Nephron progenitor cell (in vitro differentiated cells): Measurements from ENCODE around the gene RNH1.

ENCODE experiments used
- DNase-seq: peaks from one replicate; pipeline ENCODE4 v3.0.0; 2021
- H3K27ac Mint-ChIP-seq: 2 replicates; pipeline ENCODE4 v1.8.0; 2021; ENCODE audit warnings: mild to moderate bottlenecking, moderate library complexity, mixed read lengths
- H3K27me3 Mint-ChIP-seq: 2 replicates; pipeline ENCODE4 v1.8.0; 2021; ENCODE audit warnings: mild to moderate bottlenecking, low read depth, mixed read lengths; ENCODE audit not compliant: poor library complexity
- H3K36me3 Mint-ChIP-seq: 2 replicates; pipeline ENCODE4 v1.8.0; 2021; ENCODE audit warnings: low read depth, mixed read lengths
- H3K4me1 Mint-ChIP-seq: 2 replicates; pipeline ENCODE4 v1.8.0; 2021; ENCODE audit warnings: mixed read lengths
- H3K4me3 Mint-ChIP-seq: 2 replicates; pipeline ENCODE4 v1.8.0; 2021; ENCODE audit warnings: mild to moderate bottlenecking, moderate library complexity, mixed read lengths
- H3K9me3 Mint-ChIP-seq: 2 replicates; pipeline ENCODE4 v1.8.0; 2021; ENCODE audit warnings: mild to moderate bottlenecking, moderate library complexity, mixed read lengths
- TF ChIP-seq, protein P1 (sequence below): fragments of 200-600 bp; sonication (generic); IDR thresholded peaks from 2 replicates; pipeline ENCODE4 v1.5.0; 2021; ENCODE audit warnings: antibody characterized with exemption

RNH1 gene

DNA sequence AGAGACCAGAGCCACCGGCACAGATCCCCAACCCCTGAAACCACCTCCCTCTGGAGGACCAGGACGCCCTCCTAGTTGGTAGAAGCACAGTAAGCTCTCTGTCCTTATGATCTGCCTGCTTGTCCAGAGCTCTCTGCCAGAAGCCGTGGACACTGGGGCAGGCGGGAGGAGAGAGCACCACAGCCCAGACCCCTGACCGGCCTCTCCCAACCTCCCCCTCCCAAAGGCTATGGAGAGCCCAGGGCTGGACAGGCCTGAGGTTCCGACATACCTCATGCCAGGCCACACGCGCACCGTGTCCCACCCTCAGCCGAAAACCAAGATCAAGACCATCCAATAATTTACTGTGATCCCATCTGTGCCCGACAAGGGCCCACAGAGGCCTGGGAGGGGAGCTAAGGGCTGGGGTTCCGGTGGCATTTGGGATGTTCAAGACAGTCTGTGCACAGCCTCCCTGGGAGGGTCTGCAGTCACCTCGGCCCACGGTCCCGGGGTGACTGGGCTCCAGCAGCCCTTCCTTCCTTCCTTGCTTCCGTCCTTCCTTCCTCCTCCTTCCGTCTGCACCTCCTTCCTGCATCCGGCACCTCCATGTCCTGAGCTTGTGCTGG lies 25.0 kb upstream of the RNH1 start:
- no peak for DNase-seq
- Mint-ChIP-seq H3K4me3 (no peak overlapping the region), H3K27me3 (peaks cover 5% of the 10 kb centered on the region), H3K27ac (no peak overlapping the region), H3K36me3 (no peaks in the 10 kb centered on the region), H3K9me3 (no peaks in the 10 kb centered on the region), H3K4me1 (peaks cover 9% of the 10 kb centered on the region)
- TF ChIP-seq, protein P1, sequence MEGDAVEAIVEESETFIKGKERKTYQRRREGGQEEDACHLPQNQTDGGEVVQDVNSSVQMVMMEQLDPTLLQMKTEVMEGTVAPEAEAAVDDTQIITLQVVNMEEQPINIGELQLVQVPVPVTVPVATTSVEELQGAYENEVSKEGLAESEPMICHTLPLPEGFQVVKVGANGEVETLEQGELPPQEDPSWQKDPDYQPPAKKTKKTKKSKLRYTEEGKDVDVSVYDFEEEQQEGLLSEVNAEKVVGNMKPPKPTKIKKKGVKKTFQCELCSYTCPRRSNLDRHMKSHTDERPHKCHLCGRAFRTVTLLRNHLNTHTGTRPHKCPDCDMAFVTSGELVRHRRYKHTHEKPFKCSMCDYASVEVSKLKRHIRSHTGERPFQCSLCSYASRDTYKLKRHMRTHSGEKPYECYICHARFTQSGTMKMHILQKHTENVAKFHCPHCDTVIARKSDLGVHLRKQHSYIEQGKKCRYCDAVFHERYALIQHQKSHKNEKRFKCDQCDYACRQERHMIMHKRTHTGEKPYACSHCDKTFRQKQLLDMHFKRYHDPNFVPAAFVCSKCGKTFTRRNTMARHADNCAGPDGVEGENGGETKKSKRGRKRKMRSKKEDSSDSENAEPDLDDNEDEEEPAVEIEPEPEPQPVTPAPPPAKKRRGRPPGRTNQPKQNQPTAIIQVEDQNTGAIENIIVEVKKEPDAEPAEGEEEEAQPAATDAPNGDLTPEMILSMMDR = no peak

DNA sequence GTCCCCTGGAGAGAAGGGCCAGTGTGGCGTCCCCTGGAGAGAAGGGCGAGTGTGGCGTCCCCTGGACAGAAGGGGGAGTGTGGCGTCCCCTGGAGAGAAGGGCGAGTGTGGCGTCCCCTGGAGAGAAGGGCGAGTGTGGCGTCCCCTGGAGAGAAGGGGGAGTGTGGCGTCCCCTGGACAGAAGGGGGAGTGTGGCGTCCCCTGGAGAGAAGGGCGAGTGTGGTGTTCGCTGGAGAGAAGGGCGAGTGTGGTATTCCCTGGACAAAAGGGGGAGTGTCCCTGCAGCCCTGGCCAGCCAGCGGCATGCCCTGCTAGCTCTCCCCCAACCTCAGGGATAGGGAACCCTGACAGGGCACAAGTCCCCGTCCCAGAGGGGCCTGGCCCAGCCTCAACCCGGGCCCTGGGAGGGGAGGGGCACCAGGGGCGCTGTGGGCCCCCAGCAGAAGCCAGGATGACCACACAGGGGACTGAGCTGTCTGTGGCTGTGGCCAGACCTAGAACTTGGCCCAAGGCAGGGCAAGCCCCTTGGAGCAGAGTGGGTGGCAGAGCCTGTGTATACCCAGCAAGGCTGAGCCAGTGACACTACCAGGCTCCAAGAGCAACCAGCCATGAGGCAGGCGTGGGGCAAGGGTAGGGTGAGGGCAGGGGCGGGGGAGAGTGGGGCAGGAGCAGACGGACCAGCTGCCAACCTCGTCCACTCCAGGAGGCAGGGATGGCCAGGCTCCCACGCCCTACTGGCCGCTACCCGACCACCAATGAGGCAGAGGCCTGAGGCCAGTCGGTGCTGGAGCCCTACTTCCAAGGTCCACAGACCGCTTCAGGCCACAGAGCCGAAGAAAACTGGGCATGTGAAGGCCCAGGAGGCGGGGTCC lies 24.2 kb upstream of the RNH1 start:
- H3K27me3 Mint-ChIP-seq = peaks cover 2% of the 10 kb centered on the region

DNA sequence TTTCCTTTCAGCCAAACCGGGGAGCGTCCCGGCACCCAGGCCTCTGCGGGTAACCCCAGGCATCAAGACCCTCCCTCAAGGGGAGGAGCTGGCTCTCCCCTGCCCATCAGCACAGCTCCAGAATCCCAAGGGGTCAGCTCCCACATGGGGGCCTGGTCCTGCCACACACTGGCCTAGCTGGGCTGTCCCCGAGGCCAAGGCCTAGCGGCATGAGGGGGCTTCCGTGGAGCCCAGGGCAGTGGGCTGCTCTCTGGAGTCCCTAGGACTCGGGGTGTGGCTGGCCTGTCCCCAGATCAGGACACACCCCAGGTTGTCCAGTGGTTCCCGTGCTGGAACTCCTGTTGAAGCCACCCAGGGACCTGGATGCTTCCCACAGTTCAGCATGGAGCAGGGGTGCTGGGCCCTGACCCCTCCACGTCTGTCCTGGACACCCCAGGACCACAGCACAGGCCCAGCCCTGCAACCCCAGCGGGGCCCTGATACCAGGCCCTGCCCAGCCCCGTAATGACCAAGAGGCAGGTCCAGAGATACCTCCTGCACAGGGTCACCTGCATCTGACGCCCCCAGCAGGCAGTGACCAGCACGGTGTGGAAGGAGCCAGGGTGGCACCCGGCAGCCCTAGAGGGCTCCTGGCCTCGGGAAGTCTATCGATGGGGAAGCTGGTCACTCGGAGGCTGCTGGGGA lies 22.8 kb upstream of the RNH1 start:
- Mint-ChIP-seq H3K27ac (no peak overlapping the region), H3K4me3 (no peak overlapping the region), H3K4me1 (peaks cover 9% of the 10 kb centered on the region), H3K36me3 (no peaks in the 10 kb centered on the region), H3K27me3 (no peaks in the 10 kb centered on the region), H3K9me3 (peaks cover 3% of the 10 kb centered on the region)
- TF ChIP-seq, protein P1 = no peak
- DNase-seq = no peak

More for the DNA sequence above, 24.2 kb upstream of the RNH1 start:
- TF ChIP-seq, protein P1 = no peak
- H3K4me3 Mint-ChIP-seq = no peak overlapping the region
- no peaks in the 10 kb centered on the region for H3K36me3 Mint-ChIP-seq
- H3K27ac Mint-ChIP-seq = no peak overlapping the region
- H3K9me3 Mint-ChIP-seq = peaks cover 2% of the 10 kb centered on the region
- H3K4me1 Mint-ChIP-seq = peaks cover 9% of the 10 kb centered on the region
- no peak for DNase-seq

DNA sequence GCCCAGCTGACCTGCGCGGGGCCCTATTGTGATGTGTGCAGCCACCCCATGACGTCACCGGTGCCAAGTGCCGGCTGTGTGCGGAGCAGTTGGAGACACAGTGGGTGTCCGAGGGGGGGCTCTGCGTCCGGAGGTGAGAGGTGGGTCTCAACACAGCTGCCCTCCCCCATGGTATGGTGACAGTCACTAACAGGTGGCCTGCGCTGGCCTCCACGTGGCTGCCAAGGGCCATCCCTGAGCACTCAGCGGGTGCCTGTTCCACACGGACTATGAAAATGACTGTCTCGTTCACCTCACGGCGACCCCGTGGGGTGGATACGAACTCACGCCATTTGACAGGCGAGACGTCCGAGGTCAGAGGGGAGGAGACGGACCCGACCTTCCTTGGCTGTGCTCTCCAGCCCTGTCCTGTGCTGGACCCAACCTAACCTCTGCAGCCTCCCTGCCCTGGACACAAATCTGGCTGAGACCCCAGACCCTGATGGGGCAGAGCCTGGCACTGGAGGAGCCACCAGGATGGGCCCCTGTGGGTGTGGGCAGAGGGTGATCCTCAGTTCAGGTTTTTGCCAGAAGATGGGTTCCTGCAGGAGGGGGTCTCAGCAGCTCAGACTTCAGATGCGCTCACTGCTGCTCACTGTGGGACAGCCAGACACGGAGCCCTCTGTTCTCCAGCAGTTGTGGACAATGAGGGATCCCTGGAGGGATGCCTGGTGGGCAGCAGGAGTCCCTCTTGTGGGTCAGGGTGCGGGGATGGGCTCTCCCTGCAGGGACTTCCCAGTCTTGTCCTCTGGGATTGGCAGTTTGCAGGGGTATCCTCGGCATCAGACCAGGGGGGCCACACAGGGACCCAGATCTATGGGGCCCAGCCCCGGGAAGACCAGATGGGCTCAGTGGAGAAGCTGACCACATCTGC lies 22.0 kb upstream of the RNH1 start:
- Mint-ChIP-seq H3K9me3 (peaks cover 6% of the 10 kb centered on the region), H3K4me3 (no peak overlapping the region), H3K27me3 (no peaks in the 10 kb centered on the region), H3K4me1 (peaks cover 9% of the 10 kb centered on the region), H3K36me3 (peaks cover 2% of the 10 kb centered on the region), H3K27ac (no peak overlapping the region)
- DNase-seq = no peak
- TF ChIP-seq, protein P1 = no peak

DNA sequence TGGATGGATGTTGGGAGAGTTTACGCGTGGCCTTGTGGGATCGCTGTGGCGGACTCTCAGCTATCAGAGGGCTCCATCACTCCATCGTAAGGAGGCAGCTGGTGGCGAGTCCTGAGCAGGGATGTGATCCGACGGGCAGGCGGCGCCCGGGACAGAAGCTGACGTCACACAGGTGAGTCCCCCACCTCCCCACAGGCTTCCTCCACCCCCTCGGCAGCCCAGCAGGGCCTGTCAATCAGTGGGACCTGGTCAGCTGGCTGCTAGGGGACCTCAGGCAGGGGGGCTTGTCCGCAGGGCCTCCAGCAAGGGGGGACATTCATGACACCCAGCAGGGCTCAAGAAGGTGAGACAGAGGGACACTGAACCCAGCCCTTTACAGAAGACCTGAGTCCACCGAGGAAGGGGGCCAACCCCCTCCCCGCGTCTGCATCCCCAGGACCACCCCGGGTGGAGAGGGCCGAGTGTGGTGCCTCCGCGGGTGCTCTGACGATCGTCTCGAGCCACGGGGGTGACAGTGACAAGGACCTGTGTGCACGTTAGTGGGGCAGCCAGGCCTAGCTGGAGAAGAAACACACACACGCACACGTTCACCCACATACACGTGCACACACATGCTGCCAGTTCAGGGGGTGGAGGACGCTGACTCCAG lies 21.2 kb upstream of the RNH1 start:
- Mint-ChIP-seq H3K9me3 (peaks cover 11% of the 10 kb centered on the region), H3K36me3 (peaks cover 5% of the 10 kb centered on the region), H3K27ac (no peak overlapping the region), H3K4me3 (no peak overlapping the region), H3K27me3 (peaks cover 4% of the 10 kb centered on the region), H3K4me1 (peaks cover 9% of the 10 kb centered on the region)
- DNase-seq = no peak
- TF ChIP-seq, protein P1 = no peak
